Smooth muscle cell (in vitro differentiated cells): ENCODE data around the gene XIST. TPM values are rescaled to one million over a fixed set of nuclear protein-coding genes. Genes with fewer than 3 reads are reported as not detected.

Source experiments
- DNase-seq: peaks from one replicate; lab custom pipeline; 2025; ENCODE audit not compliant: unreplicated experiment; lab: John Stamatoyannopoulos, UW
- H2AFZ ChIP-seq: fragments of 200-600 bp; sonication (generic); 2 replicates; pipeline ENCODE4 v1.6.0; 2016; ENCODE audit warnings: antibody characterized with exemption, low read depth, mild to moderate bottlenecking
- H3F3A ChIP-seq: fragments of 200-600 bp; sonication (generic); 2 replicates; pipeline ENCODE4 v1.6.0; 2017; ENCODE audit warnings: antibody characterized with exemption, low read depth
- H3K27ac ChIP-seq: fragments of 200-600 bp; sonication (generic); 2 replicates; pipeline ENCODE4 v1.5.1; 2016; ENCODE audit warnings: low read depth, mild to moderate bottlenecking
- H3K27me3 ChIP-seq: fragments of 200-600 bp; sonication (generic); 2 replicates; pipeline ENCODE4 v1.6.1; 2016; ENCODE audit warnings: low read depth, mild to moderate bottlenecking
- H3K36me3 ChIP-seq: fragments of 200-600 bp; sonication (generic); 2 replicates; pipeline ENCODE4 v1.5.1; 2016; ENCODE audit warnings: low read depth
- H3K4me1 ChIP-seq: fragments of 200-600 bp; sonication (generic); 2 replicates; pipeline ENCODE4 v1.5.1; 2016; ENCODE audit warnings: low read depth
- H3K4me2 ChIP-seq: fragments of 200-600 bp; sonication (generic); 2 replicates; pipeline ENCODE4 v1.6.0; 2016; ENCODE audit warnings: mild to moderate bottlenecking
- H3K4me3 ChIP-seq: fragments of 200-600 bp; sonication (generic); 2 replicates; pipeline ENCODE4 v1.5.1; 2016; ENCODE audit warnings: mild to moderate bottlenecking
- H3K79me2 ChIP-seq: fragments of 200-600 bp; sonication (generic); 2 replicates; pipeline ENCODE4 v1.6.0; 2016; ENCODE audit warnings: low read depth, mild to moderate bottlenecking
- H3K9ac ChIP-seq: fragments of 200-600 bp; sonication (generic); 2 replicates; pipeline ENCODE4 v1.6.0; 2016; ENCODE audit warnings: low read depth
- H3K9me3 ChIP-seq: fragments of 200-600 bp; sonication (generic); replicated peaks from 2 replicates; pipeline ENCODE4 v1.5.1; 2016; ENCODE audit warnings: low read depth
- H4K20me1 ChIP-seq: fragments of 200-600 bp; sonication (generic); 2 replicates; pipeline ENCODE4 v1.6.0; 2016; ENCODE audit warnings: low read depth
- CTCF ChIP-seq: fragments of 200-600 bp; sonication (generic); IDR thresholded peaks from 2 replicates; pipeline ENCODE4 v1.5.1; 2017; ENCODE audit warnings: borderline replicate concordance, mild to moderate bottlenecking, antibody characterized with exemption; ENCODE audit not compliant: insufficient read depth, poor library complexity, severe bottlenecking
- WGBS: methylation state at CpG from one replicate; pipeline ENCODE4 v1.1.7; 2016; ENCODE audit warnings: low lambda C conversion rate; 5-methylcytosine and 5-hydroxymethylcytosine counted together
- polyA plus RNA-seq: library from polyadenylated mRNA; unstranded; fragments of >200 nt; fragmentation: Nextera tagmentation; extraction: Ambion mirVana; gene quantifications from 2 replicates; pipeline ENCODE4 v1.2.1, GENCODE V29; 2016
- total RNA-seq: library from RNA; depleted of rRNA; stranded (reverse); fragments of >200 nt; gene quantifications from 2 replicates; pipeline ENCODE4 v1.2.3, GENCODE V29; 2014

Gene XIST
- total and polyA plus RNA-seq, 2 experiments from 2014 or later = not detected

- no peak overlapping the region for H2AFZ ChIP-seq
- H3K36me3 ChIP-seq = no peaks in the 10 kb centered on the region
- DNase-seq = no peak
- TF ChIP-seq CTCF = no peak
- no peaks in the 10 kb centered on the region for H3F3A ChIP-seq
- no peaks in the 10 kb centered on the region for H4K20me1 ChIP-seq
- no peaks in the 10 kb centered on the region for H3K4me1 ChIP-seq
- no peak overlapping the region for H3K4me2 ChIP-seq
- no peaks in the 10 kb centered on the region for H3K79me2 ChIP-seq
- no peaks in the 10 kb centered on the region for H3K9me3 ChIP-seq
- no peak overlapping the region for H3K27ac ChIP-seq
- no peak overlapping the region for H3K4me3 ChIP-seq
- 63% methylated on average over 1 of the region's 1 CpG for WGBS
- no peaks in the 10 kb centered on the region for H3K27me3 ChIP-seq
- H3K9ac ChIP-seq = no peak overlapping the region
These were observed 15.5 kb downstream of the XIST start for GRCh38 chrX:73836956-73837477.

GRCh38 chrX:73834219-73834618 is 18.3 kb downstream of the XIST start:
- no peaks in the 10 kb centered on the region for H3K36me3 ChIP-seq
- H3K4me3 ChIP-seq = no peak overlapping the region
- WGBS = 79% methylated on average over 3 of the region's 3 CpGs
- H4K20me1 ChIP-seq = no peaks in the 10 kb centered on the region
- no peak overlapping the region for H3K9ac ChIP-seq
- H3K27me3 ChIP-seq = no peaks in the 10 kb centered on the region
- no peaks in the 10 kb centered on the region for H3K9me3 ChIP-seq
- no peak overlapping the region for H3K27ac ChIP-seq
- H3F3A ChIP-seq = no peaks in the 10 kb centered on the region
- DNase-seq = no peak
- no peak overlapping the region for H2AFZ ChIP-seq
- H3K4me2 ChIP-seq = no peak overlapping the region
- H3K79me2 ChIP-seq = no peaks in the 10 kb centered on the region
- no peaks in the 10 kb centered on the region for H3K4me1 ChIP-seq
- TF ChIP-seq CTCF = no peak

GRCh38 chrX:73832319-73832718 is 20.2 kb downstream of the XIST start:
- Histone ChIP-seq H3K4me1 (no peaks in the 10 kb centered on the region), H3K4me2 (no peak overlapping the region), H4K20me1 (no peaks in the 10 kb centered on the region), H3K36me3 (no peaks in the 10 kb centered on the region), H3K4me3 (no peak overlapping the region), H3F3A (no peaks in the 10 kb centered on the region), H3K9ac (no peak overlapping the region), H3K79me2 (no peaks in the 10 kb centered on the region), H3K27ac (no peak overlapping the region), H3K27me3 (no peaks in the 10 kb centered on the region), H2AFZ (no peak overlapping the region), H3K9me3 (no peaks in the 10 kb centered on the region)
- 91% methylated on average over 4 of the region's 4 CpGs for WGBS
- no peak for TF ChIP-seq CTCF
- no peak for DNase-seq

GRCh38 chrX:73831500-73831899 is 21.0 kb downstream of the XIST start:
- no peak overlapping the region for H3K4me2 ChIP-seq
- H3K79me2 ChIP-seq = no peaks in the 10 kb centered on the region
- no peaks in the 10 kb centered on the region for H3F3A ChIP-seq
- no peaks in the 10 kb centered on the region for H4K20me1 ChIP-seq
- no peak overlapping the region for H2AFZ ChIP-seq
- H3K27me3 ChIP-seq = no peaks in the 10 kb centered on the region
- H3K4me1 ChIP-seq = no peaks in the 10 kb centered on the region
- no peak for TF ChIP-seq CTCF
- no peak overlapping the region for H3K9ac ChIP-seq
- H3K36me3 ChIP-seq = no peaks in the 10 kb centered on the region
- no peak overlapping the region for H3K4me3 ChIP-seq
- 83% methylated on average over 2 of the region's 2 CpGs for WGBS
- no peaks in the 10 kb centered on the region for H3K9me3 ChIP-seq
- DNase-seq = no peak
- no peak overlapping the region for H3K27ac ChIP-seq
